ENCODE data around the gene VBP1. TPM values are rescaled to one million over a fixed set of nuclear protein-coding genes. Genes with fewer than 3 reads are reported as not detected.
A peak's percentile ranks its signal among the peaks of the same experiment; 100 is the strongest.

VBP1 gene
- 10 to 100 TPM; 62.8 to 69.5 (median 66.5) TPM for total RNA-seq (2021; fragmentation: NEBNext Ultra II Directional; extraction: Animal tissue kit (Norgen Biotek cat#: 25700))
- long read RNA-seq, transcript VBP1-201 (6 exons, 1,686 nt) = major isoform, 123 of 134 reads
- long read RNA-seq, partial matches to known transcripts = 2 of 134 reads
- long read RNA-seq, other reads (novel, unspliced or antisense) = 9 of 134 reads

- Mint-ChIP-seq H3K4me3 (peak within 1 kb of the TSS; percentile 99), H3K27ac (peak within 1 kb of the TSS; percentile 96), H3K9me3 (no peaks in the 10 kb centered on the region), H3K27me3 (ENCODE audit: insufficient read depth) (no peaks in the 10 kb centered on the region), H3K36me3 (ENCODE audit: low read depth) (no peaks in the 10 kb centered on the region), H3K4me1 (ENCODE audit: low read depth) (peaks cover 24% of the 10 kb centered on the region)
- TF ChIP-seq CTCF (IDR thresholded peaks at IDR 0.05) = peak; percentile 72
- DNase-seq = peak; percentile 94
Observed at GRCh38 chrX:155216179-155216939, at the start of gene VBP1. Gene VBP1, plus strand, starts transcription at chrX:155216460. Its CDS starts 23 bp downstream, at chrX:155216483.

GRCh38 chrX:155169881-155170280 is 46.4 kb upstream of the VBP1 start:
- DNase-seq = no peak
- Mint-ChIP-seq H3K27me3 (ENCODE audit: insufficient read depth) (no peaks in the 10 kb centered on the region; the same call in 1 of the 2 replicates), H3K36me3 (ENCODE audit: low read depth) (no peaks in the 10 kb centered on the region), H3K4me3 (no peak overlapping the region), H3K4me1 (ENCODE audit: low read depth) (no peaks in the 10 kb centered on the region), H3K9me3 (no peaks in the 10 kb centered on the region), H3K27ac (no peak overlapping the region)
- no peak for TF ChIP-seq CTCF (IDR thresholded peaks at IDR 0.05)

GRCh38 chrX:155179346-155179997 is 36.8 kb upstream of the VBP1 start:
- H3K4me1 Mint-ChIP-seq (ENCODE audit: low read depth) = no peaks in the 10 kb centered on the region
- H3K27ac Mint-ChIP-seq = no peak overlapping the region
- no peaks in the 10 kb centered on the region for H3K9me3 Mint-ChIP-seq
- no peaks in the 10 kb centered on the region; the same call in none of the 2 replicates for H3K27me3 Mint-ChIP-seq (ENCODE audit: insufficient read depth)
- H3K36me3 Mint-ChIP-seq (ENCODE audit: low read depth) = no peaks in the 10 kb centered on the region
- DNase-seq = no peak
- TF ChIP-seq CTCF (IDR thresholded peaks at IDR 0.05) = no peak
- H3K4me3 Mint-ChIP-seq = no peak overlapping the region

GRCh38 chrX:155188786-155189185 is 27.5 kb upstream of the VBP1 start:
- no peak for TF ChIP-seq CTCF (IDR thresholded peaks at IDR 0.05)
- Mint-ChIP-seq H3K4me3 (no peak overlapping the region), H3K27ac (no peak overlapping the region), H3K36me3 (ENCODE audit: low read depth) (no peaks in the 10 kb centered on the region), H3K27me3 (ENCODE audit: insufficient read depth) (peaks cover 3% of the 10 kb centered on the region), H3K9me3 (peaks cover 8% of the 10 kb centered on the region; the same call in 1 of the 2 replicates), H3K4me1 (ENCODE audit: low read depth) (no peaks in the 10 kb centered on the region)
- no peak for DNase-seq

- no peaks in the 10 kb centered on the region for H3K36me3 Mint-ChIP-seq (ENCODE audit: low read depth)
- no peak overlapping the region for H3K27ac Mint-ChIP-seq
- no peaks in the 10 kb centered on the region for H3K9me3 Mint-ChIP-seq
- no peak for TF ChIP-seq CTCF (IDR thresholded peaks at IDR 0.05)
- no peak overlapping the region for H3K4me3 Mint-ChIP-seq
- H3K4me1 Mint-ChIP-seq (ENCODE audit: low read depth) = peaks cover 5% of the 10 kb centered on the region; the same call in 1 of the 2 replicates
- DNase-seq = no peak
- no peaks in the 10 kb centered on the region; the same call in 1 of the 2 replicates for H3K27me3 Mint-ChIP-seq (ENCODE audit: insufficient read depth)
Observed at GRCh38 chrX:155211208-155211607, 5.1 kb upstream of the VBP1 start.

All from HFFc6 (cell line).